GM12892 (cell line): ENCODE data around the gene CIBAR2.

ENCODE experiments used
- POLR2AphosphoS5 ChIP-seq: IDR thresholded peaks from 2 replicates; pipeline ENCODE4 v1.6.1; 2011; ENCODE audit warnings: low read depth, low read length, control low read depth
- TAF1 ChIP-seq: IDR thresholded peaks from 2 replicates; pipeline ENCODE4 v1.6.1; 2011; ENCODE audit warnings: low read depth, mild to moderate bottlenecking, control low read depth, low read length, borderline replicate concordance

DNA sequence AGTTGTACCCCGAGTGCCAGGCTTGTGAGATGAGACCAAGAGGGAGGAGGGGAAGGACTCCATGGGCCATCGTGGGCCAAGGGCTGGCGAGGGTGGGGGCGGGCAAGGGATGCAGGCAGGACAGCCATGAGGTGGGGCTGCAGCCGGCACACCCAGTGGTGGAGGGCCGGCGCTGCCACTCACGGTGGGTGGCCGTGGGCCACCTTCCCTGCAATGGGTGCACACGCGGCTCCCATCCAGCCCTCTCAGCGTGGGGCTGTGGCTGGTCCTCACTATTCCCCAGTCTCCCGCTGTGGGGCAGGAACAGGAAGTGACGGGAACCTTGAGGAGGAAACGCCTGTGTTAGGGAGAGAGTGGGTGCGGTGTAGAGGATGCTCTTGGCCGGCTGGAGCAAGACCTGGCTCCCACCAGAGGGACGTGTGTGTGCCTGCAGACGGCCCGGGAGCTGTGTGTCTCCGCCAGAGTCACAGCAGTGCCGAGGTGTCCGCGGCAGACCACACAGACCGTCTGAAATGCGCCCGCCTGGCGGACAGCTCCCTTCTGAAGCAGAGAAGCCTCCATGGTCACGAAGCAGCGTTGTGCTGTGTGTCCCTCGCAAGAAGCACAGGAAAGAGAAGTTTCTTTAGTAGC lies 23.6 kb downstream of the CIBAR2 start:
- TF ChIP-seq TAF1, result no peak
- no peak for TF ChIP-seq POLR2AphosphoS5
